HCT116 (cell line): Measurements from ENCODE around the gene HERC6. TPM values are rescaled to one million over a fixed set of nuclear protein-coding genes. Genes with fewer than 3 reads are reported as not detected.

Experiments used
- ATAC-seq: fragments of 200-7000 bp; cut with Tn5 transposase; 2 replicates; pipeline ENCODE4 v1.9.1; 2020; ENCODE audit warnings: mild to moderate bottlenecking, moderate library complexity
- BruUV-seq: library from RNA; stranded (reverse); fragments of 400-500 nt; replicated peaks from 2 replicates; lab custom pipeline; 2021; lab: Mats Ljungman, UMichigan
- CTCF ChIA-PET: fragments of 300-600 bp; sonication (Branson Sonifier 250); formaldehyde crosslinking; loops from one replicate; lab custom pipeline; 2021; ENCODE audit warnings: antibody characterized with exemption; lab: Charles Lee
- POLR2A ChIA-PET: fragments of 300-600, 350-600 bp; sonication (Branson Sonifier 250); formaldehyde crosslinking; loops from one replicate; lab custom pipeline; 2021; ENCODE audit warnings: antibody characterized with exemption; lab: Charles Lee
- RAD21 ChIA-PET, 2 experiments: fragments of 300-600 bp; sonication (Branson Sonifier 250); formaldehyde crosslinking; loops; one replicate each; lab custom pipeline; 2023; ENCODE audit warnings: low total read pairs in 2 of 2; ENCODE audit not compliant: uncharacterized antibody in 2 of 2, unreplicated experiment in 2 of 2, low non-redundant PET in 1 of 2; lab: Charles Lee
- DNase-seq: peaks from one replicate; pipeline ENCODE4 v3.0.0-alpha.2; 2010; ENCODE audit warnings: low read depth, low spot score
- H2AFZ ChIP-seq: fragments of 200-600 bp; shearing (Covaris generic), sonication (generic); 2 replicates; pipeline ENCODE4 v1.6.1; 2017; ENCODE audit warnings: low read depth, mixed run types, mixed read lengths, antibody characterized with exemption, low read length; ENCODE audit not compliant: poor library complexity, severe bottlenecking
- H3K27ac ChIP-seq: 2 replicates; pipeline ENCODE4 v1.5.1; 2012; ENCODE audit warnings: low read depth, low read length
- H3K27me3 ChIP-seq: fragments of 200-600 bp; sonication (generic); 2 replicates; pipeline ENCODE4 v1.6.1; 2016; ENCODE audit warnings: mixed run types, low read length, mixed read lengths; ENCODE audit not compliant: insufficient read depth
- H3K36me3 ChIP-seq, 2 experiments: fragments of 200-500 bp in 1 of 2; fragments of 200-600 bp in 1 of 2; sonication (Bioruptor generic) in 1 of 2; sonication (generic) in 1 of 2; 2 replicates each; pipeline versions ENCODE4 v1.5.1 to v1.6.1; 2014 to 2016; ENCODE audit warnings: low read length in 2 of 2, inconsistent platforms in 1 of 2, mixed read lengths in 1 of 2, mixed run types in 1 of 2; ENCODE audit not compliant: insufficient read depth in 2 of 2, control insufficient read depth in 1 of 2
- H3K4me1 ChIP-seq, 2 experiments: fragments of 200-600 bp in 1 of 2; sonication (generic) in 1 of 2; 2 replicates each; pipeline versions ENCODE4 v1.5.1 to v1.6.1; 2012 to 2017; ENCODE audit warnings: low read length in 2 of 2, inconsistent platforms in 1 of 2, mild to moderate bottlenecking in 1 of 2, mixed read lengths in 1 of 2, mixed run types in 1 of 2, moderate library complexity in 1 of 2; ENCODE audit not compliant: insufficient read depth in 2 of 2, control insufficient read depth in 1 of 2
- H3K4me2 ChIP-seq: fragments of 200-600 bp; sonication (generic); 2 replicates; pipeline ENCODE4 v1.6.1; 2017; ENCODE audit warnings: mixed run types, low read length, mixed read lengths
- H3K4me3 ChIP-seq, 2 experiments: fragments of 200-600 bp in 1 of 2; sonication (generic) in 1 of 2; replicated peaks in 1 of 2; 2 replicates each; pipeline ENCODE4 v1.5.1; 2011 to 2016; ENCODE audit warnings: low read length in 2 of 2, control low read depth in 1 of 2, low read depth in 1 of 2, mild to moderate bottlenecking in 1 of 2, mixed read lengths in 1 of 2, mixed run types in 1 of 2
- H3K79me2 ChIP-seq: fragments of 200-600 bp; sonication (generic); 2 replicates; pipeline ENCODE4 v1.6.1; 2017; ENCODE audit warnings: mild to moderate bottlenecking, mixed run types, low read length, moderate library complexity, mixed read lengths; ENCODE audit not compliant: insufficient read depth
- H3K9ac ChIP-seq: fragments of 200-600 bp; sonication (generic); 2 replicates; pipeline ENCODE4 v1.6.1; 2016; ENCODE audit warnings: low read length, mixed read lengths
- H3K9me2 ChIP-seq: fragments of 200-600 bp; sonication (generic), shearing (Covaris generic); 2 replicates; pipeline ENCODE4 v1.6.1; 2017; ENCODE audit warnings: mixed run types, mild to moderate bottlenecking, moderate library complexity; ENCODE audit not compliant: insufficient read depth
- H3K9me3 ChIP-seq, 2 experiments: fragments of 200-500 bp in 1 of 2; fragments of 200-600 bp in 1 of 2; sonication (Bioruptor generic) in 1 of 2; sonication (generic) in 1 of 2; 2 replicates each; pipeline ENCODE4 v1.6.1; 2014 to 2017; ENCODE audit warnings: low read length in 2 of 2, mixed read lengths in 2 of 2, inconsistent platforms in 1 of 2, low read depth in 1 of 2, mild to moderate bottlenecking in 1 of 2, mixed run types in 1 of 2, moderate library complexity in 1 of 2; ENCODE audit not compliant: control insufficient read depth in 1 of 2, insufficient read depth in 1 of 2
- H4K20me1 ChIP-seq: fragments of 200-600 bp; sonication (generic), shearing (Covaris generic); 2 replicates; pipeline ENCODE4 v1.6.1; 2017; ENCODE audit warnings: mixed run types, mild to moderate bottlenecking, moderate library complexity; ENCODE audit not compliant: insufficient read depth
- CEBPB ChIP-seq: IDR thresholded peaks from 2 replicates; pipeline ENCODE4 v1.6.1; 2012; ENCODE audit warnings: low read depth
- EGR1 ChIP-seq: IDR thresholded peaks from 2 replicates; pipeline ENCODE4 v1.6.1; 2012; ENCODE audit warnings: low read depth
- ELF1 ChIP-seq: IDR thresholded peaks from 2 replicates; pipeline ENCODE4 v1.6.1; 2012; ENCODE audit warnings: low read depth, borderline replicate concordance
- EZH2 ChIP-seq: fragments of 200-600 bp; sonication (generic); IDR thresholded peaks from 2 replicates; pipeline ENCODE4 v1.6.1; 2017; ENCODE audit warnings: antibody characterized with exemption, mixed run types
- FOSL1 ChIP-seq: IDR thresholded peaks from 2 replicates; pipeline ENCODE4 v1.6.1; 2012; ENCODE audit warnings: low read depth
- JUND ChIP-seq: IDR thresholded peaks from 2 replicates; pipeline ENCODE4 v1.6.1; 2012
- POLR2AphosphoS5 ChIP-seq: IDR thresholded peaks from 2 replicates; pipeline ENCODE4 v1.6.1; 2011; ENCODE audit warnings: mild to moderate bottlenecking, low read depth, low read length, moderate library complexity
- RAD21 ChIP-seq: IDR thresholded peaks from 2 replicates; pipeline ENCODE4 v1.6.1; 2012; ENCODE audit warnings: low read depth, mild to moderate bottlenecking
- SIN3A ChIP-seq: IDR thresholded peaks from 2 replicates; pipeline ENCODE4 v1.6.1; 2012; ENCODE audit warnings: low read depth
- SP1 ChIP-seq: IDR thresholded peaks from 2 replicates; pipeline ENCODE4 v1.6.1; 2012; ENCODE audit warnings: low read depth
- SRF ChIP-seq: IDR thresholded peaks from 2 replicates; pipeline ENCODE4 v1.6.1; 2012; ENCODE audit warnings: low read depth
- TCF7L2 ChIP-seq: IDR thresholded peaks from 2 replicates; pipeline ENCODE4 v1.7.0; 2011; ENCODE audit warnings: borderline replicate concordance, inconsistent platforms; ENCODE audit not compliant: insufficient read depth, insufficient read length; ENCODE audit errors: extremely low read depth
- ZFX ChIP-seq: fragments of 450-650 bp; IDR thresholded peaks from 2 replicates; pipeline ENCODE4 v1.6.1; 2017
- ZNF274 ChIP-seq: fragments of 200-500 bp; sonication (Bioruptor generic); IDR thresholded peaks from 2 replicates; pipeline ENCODE4 v1.6.1; 2014; ENCODE audit warnings: mild to moderate bottlenecking, low read depth, low read length, inconsistent platforms
- intact Hi-C: fragments of 100-400 bp; cut with micrococcal nuclease; formaldehyde crosslinking; loops from 2 replicates; pipeline ENCODE4 v1.10.0; 2022
- total RNA-seq: library from RNA; stranded (reverse); gene quantifications from one replicate; pipeline ENCODE4 v1.2.1, GENCODE V29; 2021; ENCODE audit not compliant: unreplicated experiment
- TF ChIP-seq, protein P1 (sequence below): IDR thresholded peaks from 2 replicates; pipeline ENCODE4 v1.6.1; 2012; ENCODE audit warnings: low read depth
- TF ChIP-seq, protein P2 (sequence below): IDR thresholded peaks from 2 replicates; pipeline ENCODE4 v1.6.1; 2012
- TF ChIP-seq, protein P3 (sequence below), 3 experiments: fragments of 200-600 bp in 1 of 3; sonication (generic) in 1 of 3; IDR thresholded peaks in 2 of 3; conservative IDR thresholded peaks in 1 of 3; 2 replicates each; pipeline ENCODE4 v1.5.1; 2012 to 2017; ENCODE audit warnings: low read depth in 2 of 3, low read length in 2 of 3, antibody characterized with exemption in 1 of 3, borderline replicate concordance in 1 of 3, control low read depth in 1 of 3, mild to moderate bottlenecking in 1 of 3, mixed read lengths in 1 of 3, mixed run types in 1 of 3, moderate library complexity in 1 of 3; ENCODE audit not compliant: insufficient read depth in 1 of 3
- TF ChIP-seq, protein P4 (sequence below): IDR thresholded peaks from 2 replicates; pipeline ENCODE4 v1.6.1; 2012

Gene HERC6
- total RNA-seq, 1 experiment from 2014 or later = 4.9 TPM

DNA sequence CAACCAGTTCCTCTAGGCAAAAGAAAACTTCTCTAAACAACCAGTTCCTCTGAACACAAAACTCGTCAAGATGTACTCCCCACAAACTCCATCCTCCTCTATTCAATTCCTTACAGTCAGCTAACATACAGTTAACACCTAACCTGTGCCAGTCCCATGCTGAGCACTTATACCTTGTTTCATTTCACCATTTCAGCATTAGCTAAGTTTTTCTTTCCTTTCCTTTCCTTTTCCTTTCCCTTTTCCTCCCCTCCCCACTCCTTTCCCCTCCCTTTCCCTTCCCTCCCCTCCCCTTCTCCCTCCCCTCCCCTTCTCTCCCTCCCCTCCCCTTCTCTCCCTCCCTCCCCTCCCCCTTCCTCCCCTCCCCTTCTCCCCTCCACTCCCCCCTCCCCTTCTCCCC is 13.1 kb downstream of the HERC6 start:
- Histone ChIP-seq H3K79me2 (no peaks in the 10 kb centered on the region), H3K4me1 (no peaks in the 10 kb centered on the region), H3K4me2 (no peak overlapping the region), H3K27me3 (no peaks in the 10 kb centered on the region), H3K27ac (no peak overlapping the region), H3K36me3 (no peaks in the 10 kb centered on the region), H3K4me3 (no peak overlapping the region), H3K9ac (no peak overlapping the region), H3K9me3 (no peaks in the 10 kb centered on the region), H3K9me2 (no peaks in the 10 kb centered on the region), H4K20me1 (no peaks in the 10 kb centered on the region), H2AFZ (no peak overlapping the region)
- ATAC-seq = no peak
- RAD21 ChIA-PET = no interaction called here
- POLR2A ChIA-PET = no interaction called here
- intact Hi-C loops = no loop called here
- DNase-seq = no peak
- CTCF ChIA-PET = interaction anchor here (1.9 kb wide), 1 partner anchor 13 kb away, joined by 7 read pairs; the partner anchor contains the start of gene HERC6
- no TSS peak for BruUV-seq
- TF ChIP-seq EGR1 = no peak

DNA sequence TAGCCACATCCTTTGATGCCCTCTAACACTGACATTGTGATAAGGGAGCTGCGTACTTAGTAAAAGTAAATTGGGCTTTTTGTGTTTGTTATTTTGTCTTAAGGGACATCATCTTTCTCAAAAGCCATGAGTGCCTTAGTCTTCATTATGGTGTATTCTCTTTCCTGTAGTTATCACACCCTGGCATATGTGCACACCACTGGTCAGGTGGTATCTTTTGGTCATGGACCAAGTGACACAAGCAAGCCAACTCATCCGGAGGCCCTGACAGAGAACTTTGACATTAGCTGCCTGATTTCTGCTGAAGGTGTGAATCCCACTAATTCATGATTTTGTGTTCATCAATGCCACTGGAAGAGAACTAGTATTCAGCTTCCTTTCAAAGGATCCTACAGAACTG is 18.0 kb downstream of the HERC6 start:
- Histone ChIP-seq H3K9ac (no peak overlapping the region), H3K36me3 (no peaks in the 10 kb centered on the region), H2AFZ (no peak overlapping the region), H3K27me3 (no peaks in the 10 kb centered on the region), H3K4me3 (no peak overlapping the region), H3K79me2 (no peaks in the 10 kb centered on the region), H3K4me2 (no peak overlapping the region), H3K9me3 (no peaks in the 10 kb centered on the region), H3K4me1 (no peaks in the 10 kb centered on the region), H3K9me2 (no peaks in the 10 kb centered on the region), H3K27ac (no peak overlapping the region), H4K20me1 (no peaks in the 10 kb centered on the region)
- DNase-seq (no peak), ATAC-seq (no peak)
- ChIA-PET RAD21 (no interaction called here), POLR2A (no interaction called here), CTCF (no interaction called here)
- no TSS peak for BruUV-seq
- intact Hi-C loops = no loop called here
- TF ChIP-seq SRF = no peak
- no peak for TF ChIP-seq CEBPB
- TF ChIP-seq SP1 = no peak
- TF ChIP-seq SIN3A = no peak
- TF ChIP-seq, protein P1, sequence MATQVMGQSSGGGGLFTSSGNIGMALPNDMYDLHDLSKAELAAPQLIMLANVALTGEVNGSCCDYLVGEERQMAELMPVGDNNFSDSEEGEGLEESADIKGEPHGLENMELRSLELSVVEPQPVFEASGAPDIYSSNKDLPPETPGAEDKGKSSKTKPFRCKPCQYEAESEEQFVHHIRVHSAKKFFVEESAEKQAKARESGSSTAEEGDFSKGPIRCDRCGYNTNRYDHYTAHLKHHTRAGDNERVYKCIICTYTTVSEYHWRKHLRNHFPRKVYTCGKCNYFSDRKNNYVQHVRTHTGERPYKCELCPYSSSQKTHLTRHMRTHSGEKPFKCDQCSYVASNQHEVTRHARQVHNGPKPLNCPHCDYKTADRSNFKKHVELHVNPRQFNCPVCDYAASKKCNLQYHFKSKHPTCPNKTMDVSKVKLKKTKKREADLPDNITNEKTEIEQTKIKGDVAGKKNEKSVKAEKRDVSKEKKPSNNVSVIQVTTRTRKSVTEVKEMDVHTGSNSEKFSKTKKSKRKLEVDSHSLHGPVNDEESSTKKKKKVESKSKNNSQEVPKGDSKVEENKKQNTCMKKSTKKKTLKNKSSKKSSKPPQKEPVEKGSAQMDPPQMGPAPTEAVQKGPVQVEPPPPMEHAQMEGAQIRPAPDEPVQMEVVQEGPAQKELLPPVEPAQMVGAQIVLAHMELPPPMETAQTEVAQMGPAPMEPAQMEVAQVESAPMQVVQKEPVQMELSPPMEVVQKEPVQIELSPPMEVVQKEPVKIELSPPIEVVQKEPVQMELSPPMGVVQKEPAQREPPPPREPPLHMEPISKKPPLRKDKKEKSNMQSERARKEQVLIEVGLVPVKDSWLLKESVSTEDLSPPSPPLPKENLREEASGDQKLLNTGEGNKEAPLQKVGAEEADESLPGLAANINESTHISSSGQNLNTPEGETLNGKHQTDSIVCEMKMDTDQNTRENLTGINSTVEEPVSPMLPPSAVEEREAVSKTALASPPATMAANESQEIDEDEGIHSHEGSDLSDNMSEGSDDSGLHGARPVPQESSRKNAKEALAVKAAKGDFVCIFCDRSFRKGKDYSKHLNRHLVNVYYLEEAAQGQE = no peak
- TF ChIP-seq, protein P2, sequence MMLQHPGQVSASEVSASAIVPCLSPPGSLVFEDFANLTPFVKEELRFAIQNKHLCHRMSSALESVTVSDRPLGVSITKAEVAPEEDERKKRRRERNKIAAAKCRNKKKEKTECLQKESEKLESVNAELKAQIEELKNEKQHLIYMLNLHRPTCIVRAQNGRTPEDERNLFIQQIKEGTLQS = no peak
- no peak for TF ChIP-seq TCF7L2
- no peak for TF ChIP-seq POLR2AphosphoS5
- TF ChIP-seq JUND = no peak
- TF ChIP-seq ELF1 = no peak
- no peak for TF ChIP-seq ZNF274
- TF ChIP-seq, protein P3, sequence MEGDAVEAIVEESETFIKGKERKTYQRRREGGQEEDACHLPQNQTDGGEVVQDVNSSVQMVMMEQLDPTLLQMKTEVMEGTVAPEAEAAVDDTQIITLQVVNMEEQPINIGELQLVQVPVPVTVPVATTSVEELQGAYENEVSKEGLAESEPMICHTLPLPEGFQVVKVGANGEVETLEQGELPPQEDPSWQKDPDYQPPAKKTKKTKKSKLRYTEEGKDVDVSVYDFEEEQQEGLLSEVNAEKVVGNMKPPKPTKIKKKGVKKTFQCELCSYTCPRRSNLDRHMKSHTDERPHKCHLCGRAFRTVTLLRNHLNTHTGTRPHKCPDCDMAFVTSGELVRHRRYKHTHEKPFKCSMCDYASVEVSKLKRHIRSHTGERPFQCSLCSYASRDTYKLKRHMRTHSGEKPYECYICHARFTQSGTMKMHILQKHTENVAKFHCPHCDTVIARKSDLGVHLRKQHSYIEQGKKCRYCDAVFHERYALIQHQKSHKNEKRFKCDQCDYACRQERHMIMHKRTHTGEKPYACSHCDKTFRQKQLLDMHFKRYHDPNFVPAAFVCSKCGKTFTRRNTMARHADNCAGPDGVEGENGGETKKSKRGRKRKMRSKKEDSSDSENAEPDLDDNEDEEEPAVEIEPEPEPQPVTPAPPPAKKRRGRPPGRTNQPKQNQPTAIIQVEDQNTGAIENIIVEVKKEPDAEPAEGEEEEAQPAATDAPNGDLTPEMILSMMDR (IDR thresholded peaks at IDR 0.05 in 2 of 3, conservative IDR thresholded peaks at IDR 0.05 in 1 of 3; ENCODE audit: borderline replicate concordance in 1 of 3, insufficient read depth in 1 of 3, low read depth in 2 of 3, low read length in 2 of 3) = no peak
- TF ChIP-seq RAD21 = no peak
- no peak for TF ChIP-seq FOSL1
- no peak for TF ChIP-seq EZH2
- TF ChIP-seq ZFX = no peak
- TF ChIP-seq, protein P4, sequence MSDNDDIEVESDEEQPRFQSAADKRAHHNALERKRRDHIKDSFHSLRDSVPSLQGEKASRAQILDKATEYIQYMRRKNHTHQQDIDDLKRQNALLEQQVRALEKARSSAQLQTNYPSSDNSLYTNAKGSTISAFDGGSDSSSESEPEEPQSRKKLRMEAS = no peak
- TF ChIP-seq EGR1 = no peak
